GM19468 (cell line): Measurements from ENCODE around the gene CACTIN.
"Not testable (repeated sequence)": the region's sequence is repeated elsewhere in the genome, so short reads cannot be mapped to it uniquely, and the experiment has no call there.

ENCODE experiments used
- ATAC-seq: cut with Tn5 transposase; IDR thresholded peaks from one replicate; pipeline ENCODE4 v1.9.1; 2021; ENCODE audit warnings: mild to moderate bottlenecking, moderate library complexity, moderate number of reproducible peaks; ENCODE audit not compliant: unreplicated experiment; ENCODE audit errors: extremely low read depth

CACTIN gene

GRCh38 chr19:3601021-3601420, 25.6 kb downstream of the CACTIN start:
- ATAC-seq, result no peak

GRCh38 chr19:3599776-3600187, 26.8 kb downstream of the CACTIN start:
- no peak for ATAC-seq

- ATAC-seq, result no peak
These were observed 31.0 kb downstream of the CACTIN start for GRCh38 chr19:3595521-3596061.

- ATAC-seq, result no peak
These were observed 33.4 kb downstream of the CACTIN start for GRCh38 chr19:3593156-3593555.

GRCh38 chr19:3591876-3592613, 34.5 kb downstream of the CACTIN start:
- no peak for ATAC-seq

- ATAC-seq, result no peak
These were observed 35.5 kb downstream of the CACTIN start for GRCh38 chr19:3590991-3591659.

GRCh38 chr19:3589949-3590348, 36.6 kb downstream of the CACTIN start:
- ATAC-seq, result no peak

GRCh38 chr19:3589439-3589838, 37.2 kb downstream of the CACTIN start:
- ATAC-seq, result no peak

- ATAC-seq, result no peak
These were observed 39.8 kb downstream of the CACTIN start for GRCh38 chr19:3586707-3587346.

- no peak for ATAC-seq
These were observed 40.4 kb downstream of the CACTIN start for GRCh38 chr19:3586127-3586626.

- ATAC-seq, result no peak
These were observed 41.1 kb downstream of the CACTIN start, which contains the start of gene GIPC3 for GRCh38 chr19:3585301-3586126. Gene GIPC3, plus strand, starts transcription at chr19:3585478. Its CDS starts 120 bp downstream, at chr19:3585598.

- ATAC-seq, result not testable (repeated sequence)
These were observed 42.4 kb downstream of the CACTIN start for GRCh38 chr19:3584036-3584802.

- ATAC-seq, result not testable (repeated sequence)
These were observed 44.8 kb downstream of the CACTIN start for GRCh38 chr19:3581792-3582191.

GRCh38 chr19:3580156-3580934, 46.2 kb downstream of the CACTIN start:
- no peak for ATAC-seq

- no peak for ATAC-seq
These were observed 48.2 kb downstream of the CACTIN start for GRCh38 chr19:3578390-3578789.

GRCh38 chr19:3577723-3578344, 48.8 kb downstream of the CACTIN start:
- ATAC-seq, result no peak

GRCh38 chr19:3576696-3577443, 49.7 kb downstream of the CACTIN start:
- no peak for ATAC-seq
